WERI-Rb-1 (cell line): ENCODE data around the gene ANTKMT.
"Not testable (repeated sequence)": the region's sequence is repeated elsewhere in the genome, so short reads cannot be mapped to it uniquely, and the experiment has no call there.

ENCODE experiments used
- DNase-seq: peaks from one replicate; pipeline ENCODE4 v3.0.0-alpha.2; 2020
- H3K27ac ChIP-seq: fragments of 250-450 bp; sonication (Bioruptor Pico); 2 replicates; pipeline ENCODE4 v1.5.1; 2020; ENCODE audit warnings: mild to moderate bottlenecking, moderate library complexity
- H3K27me3 ChIP-seq: fragments of 250-450 bp; sonication (Bioruptor Pico); 2 replicates; pipeline ENCODE4 v1.5.1; 2021; ENCODE audit warnings: mild to moderate bottlenecking, low read depth, moderate library complexity; ENCODE audit not compliant: insufficient read depth, severe bottlenecking
- H3K36me3 ChIP-seq: fragments of 250-450 bp; sonication (Bioruptor Pico); 2 replicates; pipeline ENCODE4 v1.5.1; 2020; ENCODE audit warnings: mild to moderate bottlenecking, moderate library complexity
- H3K4me3 ChIP-seq: 2 replicates; pipeline ENCODE4 v1.5.1; 2011; ENCODE audit warnings: low read depth, mild to moderate bottlenecking, control low read depth, low read length
- H3K9me3 ChIP-seq: fragments of 250-450 bp; sonication (Bioruptor Pico); 2 replicates; pipeline ENCODE4 v1.5.1; 2021; ENCODE audit warnings: mild to moderate bottlenecking, moderate library complexity; ENCODE audit not compliant: severe bottlenecking
- CTCF ChIP-seq: IDR thresholded peaks from 2 replicates; pipeline ENCODE4 v1.5.1; 2011; ENCODE audit warnings: low read depth, mild to moderate bottlenecking, control low read depth, inconsistent platforms, low read length

The ANTKMT gene

DNA sequence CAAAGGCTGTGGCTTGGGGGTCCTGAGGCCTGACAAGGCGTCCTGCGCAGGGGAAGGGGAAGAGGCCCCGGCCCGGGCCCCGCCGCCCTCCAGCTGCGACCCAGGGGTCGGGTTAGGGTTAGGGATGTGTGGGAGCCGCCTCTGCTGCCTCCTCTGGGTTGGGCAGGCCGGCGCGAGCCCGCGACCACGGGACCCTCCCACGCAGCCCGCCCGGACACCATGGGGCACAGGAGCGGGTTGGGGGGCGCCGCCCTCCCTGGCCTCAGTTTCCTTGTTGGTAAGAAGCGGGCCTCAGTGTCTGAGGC lies 19.5 kb downstream of the ANTKMT start:
- Histone ChIP-seq H3K27me3 (no peaks in the 10 kb centered on the region), H3K4me3 (peak overlapping the region; percentile 95), H3K9me3 (no peaks in the 10 kb centered on the region), H3K27ac (peak overlapping the region; percentile 69), H3K36me3 (peaks cover 25% of the 10 kb centered on the region)
- no peak for DNase-seq
- TF ChIP-seq CTCF: no peak

- Histone ChIP-seq H3K27ac (peak within 1 kb of the TSS; percentile 69), H3K27me3 (no peaks in the 10 kb centered on the region), H3K36me3 (peaks cover 20% of the 10 kb centered on the region), H3K4me3 (peak within 1 kb of the TSS; percentile 95), H3K9me3 (no peaks in the 10 kb centered on the region)
- peak; percentile 89 for DNase-seq
- TF ChIP-seq CTCF: peak; percentile 92
Measured at GRCh38 chr16:740764-741505, 20.0 kb downstream of the ANTKMT start, which contains the start of gene CIAO3. CIAO3 (minus strand) TSS chr16:740997; CDS start chr16:740985, 12 bp downstream.

DNA sequence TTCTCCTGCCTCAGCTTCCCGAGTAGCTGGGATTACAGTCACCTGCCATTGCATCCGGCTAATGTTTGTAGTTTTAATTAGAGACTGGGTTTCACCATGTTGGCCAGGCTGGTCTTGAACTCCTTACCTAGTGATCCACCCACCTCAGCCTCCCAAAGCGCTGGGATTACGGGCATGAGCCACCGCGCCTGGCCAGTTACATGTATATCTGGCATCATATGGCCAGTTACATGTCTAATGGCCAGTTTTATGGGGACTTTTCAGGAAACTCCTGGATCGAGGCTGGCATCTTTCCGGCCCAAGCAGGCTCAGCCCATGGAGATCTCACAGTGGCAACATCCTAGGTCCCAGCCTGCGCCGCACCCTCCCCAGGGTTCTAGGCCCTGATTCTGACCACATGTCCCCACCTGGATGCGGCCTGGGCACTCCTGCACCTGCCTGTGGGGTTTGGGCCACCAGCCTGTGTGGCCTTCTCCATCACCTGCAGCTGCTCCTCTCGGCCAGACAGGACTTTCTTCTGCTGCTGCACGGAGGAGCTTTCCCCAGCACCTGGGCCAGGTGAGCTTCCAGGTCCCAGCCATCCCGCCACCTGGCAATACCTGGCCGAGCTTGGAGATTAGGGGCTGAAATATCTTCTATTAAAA lies 21.2 kb downstream of the ANTKMT start:
- no peak for DNase-seq
- TF ChIP-seq CTCF: no peak
- Histone ChIP-seq H3K36me3 (peaks cover 12% of the 10 kb centered on the region), H3K9me3 (no peaks in the 10 kb centered on the region), H3K27me3 (no peaks in the 10 kb centered on the region), H3K27ac (no peak overlapping the region), H3K4me3 (no peak overlapping the region)

DNA sequence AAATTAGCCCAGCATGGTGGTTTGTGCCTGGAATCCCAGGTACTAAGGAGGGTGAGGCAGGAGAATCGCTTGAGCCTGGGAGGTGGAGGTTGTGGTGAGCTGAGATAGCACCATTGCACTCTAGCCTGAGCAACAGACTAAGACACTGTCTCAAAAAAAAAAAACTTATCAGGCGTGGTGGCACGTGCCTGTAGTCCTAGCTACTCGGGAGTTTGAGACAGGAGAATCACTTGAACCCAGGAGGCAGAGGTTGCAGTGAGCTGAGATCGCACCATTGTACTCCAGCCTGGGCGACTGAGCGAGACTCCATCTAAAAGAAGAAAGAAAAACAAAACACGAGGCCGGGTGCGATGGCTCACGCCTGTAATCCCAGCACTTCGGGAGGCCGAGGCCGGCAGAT lies 21.9 kb downstream of the ANTKMT start:
- not testable (repeated sequence) for H3K27ac ChIP-seq, H3K36me3 ChIP-seq, H3K27me3 ChIP-seq

DNA sequence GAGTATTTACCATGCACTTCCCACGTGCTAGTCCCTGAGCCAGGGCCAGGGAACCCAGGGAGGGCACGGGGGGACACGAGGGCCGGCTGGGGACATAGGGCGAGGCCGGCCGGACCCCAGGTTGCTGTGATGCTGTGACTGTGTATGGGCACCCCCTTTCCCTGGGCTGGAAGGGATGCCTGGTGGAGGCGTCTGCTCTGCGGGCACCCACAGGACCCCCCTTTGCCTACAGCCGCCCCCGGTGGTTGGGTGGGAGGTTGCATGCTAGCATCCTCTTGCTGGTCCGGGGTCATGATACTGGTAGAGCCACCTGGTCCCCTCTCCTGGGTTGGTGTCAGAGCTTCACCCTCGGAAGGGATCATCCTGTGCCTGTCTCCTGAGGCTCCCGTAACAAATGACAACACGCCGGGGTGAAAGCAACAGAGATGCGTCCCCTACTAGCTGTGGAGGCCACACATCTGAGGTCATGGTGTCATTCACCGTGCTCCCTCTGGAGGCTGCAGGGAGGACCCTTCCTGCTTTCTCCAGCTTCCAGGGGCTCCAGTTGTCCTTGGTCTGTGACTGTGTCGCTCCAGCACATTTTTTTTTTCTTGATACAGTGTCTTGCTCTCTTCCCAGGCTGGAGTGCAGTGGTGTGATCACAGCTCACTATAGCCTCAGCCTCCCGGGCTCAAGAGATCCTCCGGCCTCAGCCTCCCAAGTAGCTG lies 23.0 kb downstream of the ANTKMT start:
- H3K4me3 ChIP-seq: no peak overlapping the region
- H3K27me3 ChIP-seq: no peaks in the 10 kb centered on the region
- peak; percentile 40; the same call in 1 of the 2 replicates for TF ChIP-seq CTCF
- no peaks in the 10 kb centered on the region for H3K9me3 ChIP-seq
- peaks cover 4% of the 10 kb centered on the region for H3K36me3 ChIP-seq
- DNase-seq: no peak
- H3K27ac ChIP-seq: no peak overlapping the region

More for the DNA sequence above, 21.9 kb downstream of the ANTKMT start:
- DNase-seq, H3K9me3 ChIP-seq, H3K4me3 ChIP-seq: not testable (repeated sequence)

DNA sequence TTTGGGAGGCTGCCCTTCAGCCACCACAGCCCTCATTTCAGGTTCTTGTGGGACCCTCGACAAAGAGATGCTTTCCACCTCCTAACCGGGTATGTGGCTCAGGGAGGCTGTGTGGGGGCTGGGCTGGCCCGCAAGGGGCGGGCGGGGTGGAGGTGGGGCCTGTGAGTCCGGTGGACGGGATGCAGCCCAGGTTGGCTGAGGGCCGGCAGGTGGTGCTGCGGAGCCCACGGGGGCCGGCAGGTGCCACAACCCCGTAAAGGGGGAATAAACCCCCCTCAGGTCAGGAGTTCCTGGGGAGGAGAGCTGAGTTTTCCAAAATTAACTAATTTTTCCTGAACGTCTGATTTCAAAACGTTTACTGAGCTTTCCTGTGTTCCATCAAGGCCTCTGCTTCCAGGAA lies 24.8 kb downstream of the ANTKMT start:
- H3K27ac ChIP-seq: peak overlapping the region; percentile 53; the same call in 1 of the 2 replicates
- no peaks in the 10 kb centered on the region for H3K27me3 ChIP-seq
- no peaks in the 10 kb centered on the region for H3K36me3 ChIP-seq
- peak; percentile 86 for DNase-seq
- H3K4me3 ChIP-seq: peak overlapping the region; percentile 9; the same call in 1 of the 2 replicates
- no peaks in the 10 kb centered on the region for H3K9me3 ChIP-seq
- TF ChIP-seq CTCF: peak; percentile 77
